ENCODE measurements around the gene PNMA6E. TPM values are rescaled to one million over a fixed set of nuclear protein-coding genes. Genes with fewer than 3 reads are reported as not detected.
"Not testable (repeated sequence)": the region's sequence is repeated elsewhere in the genome, so short reads cannot be mapped to it uniquely, and the experiment has no call there.

PNMA6E gene
- total RNA-seq, 6 donors from 2014 or later = 0.09 to 0.44 (median 0.10) TPM; not detected in 3

GRCh38 chrX:153406011-153406410 is 4.9 kb upstream of the PNMA6E start:
- TF ChIP-seq POLR2A (IDR thresholded peaks at IDR 0.05) (no peak), EP300 (IDR thresholded peaks at IDR 0.05) (no peak), CTCF (IDR thresholded peaks at IDR 0.05) (no peak), POLR2AphosphoS5 (IDR thresholded peaks at IDR 0.05) (no peak)
- Histone ChIP-seq H3K27ac (no peak overlapping the region), H3K4me1 (no peaks in the 10 kb centered on the region), H3K9me3 (peaks cover 0 to 1% (median 0%) of the 10 kb centered on the region in 4 donors), H3K27me3 (no peaks in the 10 kb centered on the region), H3K4me3 (no peak overlapping the region), H3K36me3 (no peaks in the 10 kb centered on the region)
- no peak for ATAC-seq (ENCODE audit: low FRiP score in 2 of 2)
- no peak for DNase-seq
- 95% methylated on average over 9 of the region's 9 CpGs; no CpG with 5 or more reads in 1 of the 2 donors for WGBS, 2 donors

GRCh38 chrX:153405426-153405825 is 4.3 kb upstream of the PNMA6E start:
- peaks cover 0 to 7% (median 0%) of the 10 kb centered on the region in 4 donors for H3K9me3 ChIP-seq
- DNase-seq (no peak), ATAC-seq (ENCODE audit: low FRiP score in 2 of 2) (no peak)
- no peaks in the 10 kb centered on the region for H3K36me3 ChIP-seq
- H3K27ac ChIP-seq = no peak overlapping the region
- no peaks in the 10 kb centered on the region for H3K4me1 ChIP-seq
- TF ChIP-seq EP300 (IDR thresholded peaks at IDR 0.05) (no peak), POLR2A (IDR thresholded peaks at IDR 0.05) (no peak), POLR2AphosphoS5 (IDR thresholded peaks at IDR 0.05) (no peak), CTCF (IDR thresholded peaks at IDR 0.05) (no peak)
- WGBS, 2 donors = 40 to 49% methylated on average over 4 to 5 of the region's 5 CpGs
- no peak overlapping the region for H3K4me3 ChIP-seq
- no peaks in the 10 kb centered on the region for H3K27me3 ChIP-seq

GRCh38 chrX:153404333-153404732 is 3.2 kb upstream of the PNMA6E start:
- not testable (repeated sequence) for H3K4me3 ChIP-seq; ATAC-seq (ENCODE audit: low FRiP score in 2 of 2); H3K27me3 ChIP-seq; H3K36me3 ChIP-seq; H3K9me3 ChIP-seq; DNase-seq; H3K27ac ChIP-seq; H3K4me1 ChIP-seq
- WGBS, 2 donors = 74 to 100% methylated on average over 2 to 5 of the region's 5 CpGs

- H3K4me3 ChIP-seq = no peak overlapping the region
- peak; percentile 46 to 72 (median 62) for TF ChIP-seq CTCF (IDR thresholded peaks at IDR 0.05)
- TF ChIP-seq EP300 (IDR thresholded peaks at IDR 0.05) = no peak
- H3K4me1 ChIP-seq = no peaks in the 10 kb centered on the region
- DNase-seq = peak; percentile 36 to 88
- peaks cover 0 to 8% (median 0%) of the 10 kb centered on the region in 4 donors for H3K9me3 ChIP-seq
- WGBS, 2 donors = 78 to 94% methylated on average over 12 to 54 of the region's 60 CpGs
- H3K27me3 ChIP-seq = peaks cover 0 to 2% (median 0%) of the 10 kb centered on the region in 4 donors
- ATAC-seq (ENCODE audit: low FRiP score in 2 of 2) = peak in 1 of 2 donors; percentile 61
- no peaks in the 10 kb centered on the region for H3K36me3 ChIP-seq
- H3K27ac ChIP-seq = no peak overlapping the region
Measured at GRCh38 chrX:153400146-153401132, 711 bp downstream of the PNMA6E start.

GRCh38 chrX:153398275-153398960 is 2.7 kb downstream of the PNMA6E start:
- DNase-seq (no peak), ATAC-seq (ENCODE audit: low FRiP score in 2 of 2) (no peak)
- no peak for TF ChIP-seq EP300 (IDR thresholded peaks at IDR 0.05)
- no peak for TF ChIP-seq POLR2AphosphoS5 (IDR thresholded peaks at IDR 0.05)
- no peak for TF ChIP-seq CTCF (IDR thresholded peaks at IDR 0.05)
- TF ChIP-seq POLR2A (IDR thresholded peaks at IDR 0.05) = no peak
- peaks cover 0 to 8% (median 0%) of the 10 kb centered on the region in 4 donors for H3K9me3 ChIP-seq
- no peak overlapping the region for H3K4me3 ChIP-seq
- no peak overlapping the region for H3K27ac ChIP-seq
- H3K4me1 ChIP-seq = no peaks in the 10 kb centered on the region
- peaks cover 0 to 2% (median 0%) of the 10 kb centered on the region in 4 donors for H3K27me3 ChIP-seq
- no peaks in the 10 kb centered on the region for H3K36me3 ChIP-seq
- 80 to 86% methylated on average over 3 to 17 of the region's 17 CpGs for WGBS, 2 donors

Measured in upper lobe of left lung (tissue), 6 donors.